ENCODE results near the gene CRTC1. TPM values are rescaled to one million over a fixed set of nuclear protein-coding genes. Genes with fewer than 3 reads are reported as not detected.

CRTC1 gene
- polyA plus RNA-seq, 5 donors, result 12.8 to 26.9 (median 16.0) TPM

DNA sequence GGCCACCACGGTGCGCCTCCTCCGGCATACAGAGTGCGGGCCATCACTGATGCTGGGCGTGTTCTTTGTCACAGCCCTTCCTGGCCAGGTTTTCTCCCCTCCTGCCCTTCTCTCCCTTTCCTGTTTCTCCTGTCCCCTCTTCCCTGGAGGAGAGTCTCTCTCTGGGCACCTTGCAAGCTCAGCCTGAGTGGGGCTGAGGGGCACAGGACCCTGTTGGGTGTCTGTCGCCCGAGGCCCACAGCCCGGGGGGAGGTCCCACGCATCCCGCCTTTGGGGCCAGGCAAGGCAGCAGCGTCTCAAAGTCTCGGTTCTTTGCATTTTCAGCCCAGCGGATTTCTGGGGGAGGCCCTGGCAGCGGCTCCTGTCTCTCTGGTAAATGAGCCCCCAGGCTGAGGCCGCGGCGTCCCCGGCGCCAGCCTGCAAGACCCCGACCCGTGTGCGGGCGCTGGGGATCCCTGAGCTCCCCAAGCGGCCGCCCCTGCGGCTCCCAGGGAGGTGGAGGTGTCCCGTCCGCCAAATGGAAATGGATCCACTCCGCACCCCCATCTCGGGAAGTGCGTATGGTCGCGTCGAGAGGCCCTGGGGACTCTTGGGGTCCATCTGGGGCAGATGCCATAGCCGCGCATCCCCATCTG lies 60.4 kb downstream of the CRTC1 start:
- no peak for DNase-seq

DNA sequence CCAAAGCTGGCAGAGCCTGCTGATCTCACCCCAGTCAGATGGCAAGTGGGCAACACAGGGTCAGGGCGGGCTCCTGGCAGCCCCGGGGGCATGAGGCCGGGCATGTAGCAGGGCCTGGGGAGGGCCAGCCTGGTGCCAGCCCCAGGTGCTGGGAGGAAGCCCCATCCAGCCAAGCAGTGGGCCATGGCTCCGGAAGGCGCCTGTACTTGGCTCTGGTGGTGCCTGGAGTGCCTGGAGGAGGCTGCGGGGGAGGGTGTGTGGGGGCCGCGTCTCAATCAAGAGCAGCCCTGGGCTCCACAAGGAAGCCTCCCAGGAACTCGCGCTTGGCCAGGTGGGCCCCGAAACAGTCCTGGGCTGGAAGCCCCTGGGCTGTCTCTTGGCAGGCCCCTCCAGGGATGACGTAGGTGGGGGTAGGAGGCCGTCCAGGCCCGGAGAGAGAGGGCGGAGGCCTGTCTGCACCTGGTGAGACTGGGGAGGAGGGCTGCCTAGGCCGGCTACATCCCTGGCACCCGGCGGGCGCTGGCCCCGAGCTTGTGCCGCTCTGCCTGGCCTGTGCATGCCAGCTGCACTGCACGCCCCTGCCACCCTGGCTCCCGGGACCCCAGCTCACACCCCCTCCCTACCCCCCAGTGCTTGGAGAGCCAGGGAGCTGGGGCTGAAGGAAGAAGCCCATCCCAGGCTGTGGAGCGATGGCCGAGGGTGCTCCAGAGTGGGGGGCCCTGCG lies 61.7 kb downstream of the CRTC1 start:
- DNase-seq, result no peak

DNA sequence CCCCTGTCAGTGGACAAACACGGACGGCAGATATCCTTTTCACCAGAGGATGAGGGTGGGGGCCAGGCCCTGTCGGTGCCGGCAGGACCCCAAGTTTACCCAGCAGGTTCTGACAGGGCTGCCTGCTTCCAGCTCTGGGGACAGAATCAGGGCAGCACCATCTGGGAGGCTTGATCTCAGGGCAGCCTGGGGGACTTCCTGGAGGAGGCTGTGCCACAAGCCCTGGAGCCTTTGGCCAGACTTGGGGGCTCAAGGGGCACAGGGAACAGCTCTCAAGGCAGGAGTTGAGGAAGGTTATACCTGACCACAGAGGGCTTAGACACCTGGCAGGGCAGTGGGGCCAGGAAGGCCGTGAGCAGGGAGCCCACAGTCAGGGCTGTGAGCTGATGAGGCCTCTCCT lies 62.5 kb downstream of the CRTC1 start:
- DNase-seq, result no peak

GRCh38 chr19:18746401-18747325 lies 63.2 kb downstream of the CRTC1 start:
- DNase-seq, result peak in 1 of 2 donors; percentile 45

DNA sequence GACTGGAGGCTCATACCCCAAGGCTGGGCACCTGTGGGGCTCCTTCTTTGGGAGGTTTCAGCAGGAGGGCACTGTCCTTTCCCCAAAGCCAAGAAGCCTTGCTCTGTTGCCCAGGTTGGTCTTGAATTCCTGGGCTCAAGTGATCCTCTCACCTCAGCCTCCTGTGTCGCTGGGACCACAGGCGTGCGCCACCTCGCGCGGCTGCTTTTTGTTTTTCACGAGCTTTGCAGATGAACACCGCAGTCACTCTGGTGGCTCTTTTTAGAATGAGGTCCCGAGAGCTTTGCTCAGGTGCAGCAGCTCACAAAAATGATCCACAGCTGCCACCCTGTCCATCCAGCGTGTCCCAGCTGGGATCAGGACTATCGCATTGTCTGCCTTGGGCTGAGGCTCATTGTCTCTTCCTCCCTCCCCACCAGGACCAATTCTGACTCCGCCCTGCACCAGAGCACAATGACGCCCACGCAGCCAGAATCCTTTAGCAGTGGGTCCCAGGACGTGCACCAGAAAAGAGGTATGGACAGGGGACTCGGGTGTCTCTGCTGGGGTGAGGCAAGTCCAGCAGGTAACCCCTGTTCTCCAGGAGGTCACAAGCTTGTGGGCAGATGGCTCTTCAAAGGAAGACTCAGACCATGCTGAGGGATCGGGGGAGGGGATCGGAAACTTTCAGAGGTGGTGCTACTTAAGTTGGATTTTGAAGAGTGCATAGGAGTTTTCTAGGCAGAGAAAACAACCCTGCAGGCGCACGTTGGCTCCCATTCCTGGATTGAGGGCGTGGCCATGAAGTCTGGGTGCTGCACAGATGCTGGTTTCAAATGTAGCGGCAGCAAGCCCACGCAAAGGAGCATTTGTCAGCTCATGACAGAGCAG lies 66.1 kb downstream of the CRTC1 start:
- no peak for DNase-seq

GRCh38 chr19:18750295-18750970 lies 67.0 kb downstream of the CRTC1 start:
- DNase-seq, result no peak

DNA sequence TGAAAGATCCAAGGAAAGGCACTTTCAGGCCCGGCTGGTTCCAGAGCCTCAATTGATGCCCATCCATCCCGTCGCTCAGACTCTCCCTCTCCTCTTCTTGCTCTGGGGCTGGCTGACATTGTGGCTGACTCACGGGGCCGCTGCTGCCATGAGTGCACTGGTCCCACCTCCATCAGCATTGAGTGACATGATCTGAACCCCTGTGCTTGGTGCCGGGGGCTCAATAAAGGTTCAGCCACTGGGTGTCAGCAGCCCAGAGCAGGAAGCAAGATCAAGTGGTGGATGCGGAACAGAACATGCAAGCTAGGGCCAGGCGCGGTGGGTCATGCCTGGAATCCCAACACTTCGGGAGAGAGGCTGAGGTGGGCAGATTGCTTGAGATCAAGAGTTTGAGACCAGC lies 68.1 kb downstream of the CRTC1 start:
- DNase-seq, result no peak

DNA sequence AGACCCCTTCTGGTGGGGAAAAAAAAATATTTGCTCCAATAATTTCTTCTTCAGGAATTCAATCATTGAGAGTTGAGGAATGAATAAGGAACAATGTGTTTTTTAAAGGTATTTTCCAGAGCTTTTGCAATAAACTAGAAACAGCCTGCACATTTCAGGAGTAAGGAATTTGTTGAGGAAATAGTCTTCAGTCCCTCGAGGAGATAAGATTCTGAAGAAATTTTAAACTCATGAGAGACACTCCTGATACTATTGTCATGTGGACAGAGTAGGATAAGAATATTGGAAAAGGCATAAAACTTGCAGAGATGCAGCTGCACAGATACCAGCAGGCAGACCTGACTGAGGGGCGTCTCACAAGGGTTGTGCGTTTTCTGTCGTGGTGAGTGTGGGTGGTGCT lies 71.0 kb downstream of the CRTC1 start:
- DNase-seq, result no peak

- peak; percentile 49 to 60 for DNase-seq
These were observed 73.4 kb downstream of the CRTC1 start for GRCh38 chr19:18756896-18757295.

DNA sequence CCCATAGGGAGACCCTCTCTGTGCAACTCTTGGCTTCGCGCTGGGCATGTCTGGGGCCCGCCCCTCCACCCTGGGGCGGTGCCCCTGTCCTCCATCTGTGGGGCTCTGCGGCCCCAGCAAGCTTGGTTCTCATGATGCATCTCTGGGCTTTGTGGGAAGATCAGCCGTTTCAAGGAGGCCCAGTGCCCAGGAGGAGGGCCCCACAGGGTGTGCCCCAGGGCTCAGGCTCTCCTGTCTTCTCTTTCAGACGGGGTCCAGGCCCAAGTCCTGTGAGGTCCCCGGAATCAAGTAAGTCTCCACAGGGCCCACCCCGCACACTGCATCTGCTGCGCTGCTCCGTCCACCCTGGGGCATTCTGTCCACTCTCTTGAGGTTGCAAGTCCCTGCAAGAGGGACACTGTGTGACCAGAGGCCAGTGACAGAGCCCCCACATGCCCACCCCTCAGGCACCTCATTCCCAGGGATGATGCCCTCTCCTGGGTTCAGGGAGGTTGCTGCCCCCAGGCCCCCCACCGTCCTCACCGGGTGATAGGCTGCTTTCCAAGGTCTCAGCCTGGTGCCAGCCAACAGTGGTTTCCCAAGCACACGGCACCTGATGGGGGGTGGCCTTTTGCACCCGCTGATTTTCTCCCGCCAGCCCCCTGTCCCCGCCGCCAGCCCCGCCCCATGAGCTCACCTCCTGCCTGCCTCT lies 76.0 kb downstream of the CRTC1 start:
- DNase-seq, result no peak

DNA sequence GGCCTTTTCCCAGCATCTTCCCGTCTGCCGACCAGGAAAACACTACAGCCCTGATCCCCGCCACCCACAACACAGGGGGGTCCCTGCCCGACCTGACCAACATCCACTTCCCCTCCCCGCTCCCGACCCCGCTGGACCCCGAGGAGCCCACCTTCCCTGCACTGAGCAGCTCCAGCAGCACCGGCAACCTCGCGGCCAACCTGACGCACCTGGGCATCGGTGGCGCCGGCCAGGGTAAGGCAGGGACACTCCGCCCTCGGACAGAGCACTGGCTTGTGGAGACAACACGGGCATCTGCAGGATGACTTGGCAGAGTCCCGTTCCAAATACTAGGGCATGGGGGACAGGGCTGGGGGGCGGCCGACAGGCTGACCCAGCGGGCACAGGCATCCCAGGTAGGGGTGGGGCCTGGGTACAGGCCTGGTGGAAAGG lies 76.5 kb downstream of the CRTC1 start:
- no peak for DNase-seq

DNA sequence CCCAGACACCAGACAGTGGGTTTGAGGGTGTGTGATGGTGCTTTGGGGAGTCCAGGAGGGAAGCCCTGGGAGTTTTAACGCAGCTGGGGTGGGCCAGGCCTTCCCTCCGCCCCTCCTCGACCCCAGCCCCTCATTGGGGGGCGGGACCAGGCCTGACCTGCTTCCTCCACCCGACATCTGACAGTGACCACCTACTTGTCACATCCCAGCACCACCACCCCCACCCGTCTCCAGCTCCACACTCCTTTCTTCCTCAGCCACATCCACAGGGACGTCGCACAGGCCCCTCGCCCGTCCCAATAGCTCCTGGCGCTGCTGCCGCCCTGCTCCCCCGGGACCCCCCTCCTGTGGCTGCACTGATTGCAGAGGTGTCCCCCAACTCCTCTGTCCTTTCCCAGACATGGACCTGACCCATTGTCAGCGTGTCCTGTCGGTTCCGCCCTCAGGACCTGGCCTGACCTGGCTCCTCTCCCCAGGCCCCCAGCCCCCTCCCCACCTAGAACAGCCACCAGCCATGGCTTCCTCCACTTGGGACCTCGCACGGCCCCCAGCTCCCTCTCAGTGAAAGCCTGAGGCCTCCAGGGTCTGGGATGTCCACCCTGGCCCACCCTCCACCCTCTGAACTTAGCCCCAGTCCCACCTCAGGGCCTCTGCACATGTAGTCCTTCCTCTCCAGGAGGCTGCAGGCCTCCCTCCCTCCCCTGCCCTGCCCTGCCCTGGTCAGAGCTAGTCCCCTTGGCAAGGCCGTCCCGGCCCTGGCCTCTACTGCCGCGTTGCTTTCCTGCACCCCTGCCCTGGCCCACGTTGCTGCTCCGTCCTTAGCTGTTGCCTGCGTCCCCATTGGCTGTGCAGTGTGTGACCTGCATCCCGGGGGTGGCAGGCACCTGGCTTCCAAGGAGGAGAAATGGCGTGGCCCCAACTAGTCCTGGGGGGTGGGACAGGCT lies 77.2 kb downstream of the CRTC1 start:
- DNase-seq, result no peak

- no peak for DNase-seq
These were observed 78.1 kb downstream of the CRTC1 start for GRCh38 chr19:18761531-18762110.

DNA sequence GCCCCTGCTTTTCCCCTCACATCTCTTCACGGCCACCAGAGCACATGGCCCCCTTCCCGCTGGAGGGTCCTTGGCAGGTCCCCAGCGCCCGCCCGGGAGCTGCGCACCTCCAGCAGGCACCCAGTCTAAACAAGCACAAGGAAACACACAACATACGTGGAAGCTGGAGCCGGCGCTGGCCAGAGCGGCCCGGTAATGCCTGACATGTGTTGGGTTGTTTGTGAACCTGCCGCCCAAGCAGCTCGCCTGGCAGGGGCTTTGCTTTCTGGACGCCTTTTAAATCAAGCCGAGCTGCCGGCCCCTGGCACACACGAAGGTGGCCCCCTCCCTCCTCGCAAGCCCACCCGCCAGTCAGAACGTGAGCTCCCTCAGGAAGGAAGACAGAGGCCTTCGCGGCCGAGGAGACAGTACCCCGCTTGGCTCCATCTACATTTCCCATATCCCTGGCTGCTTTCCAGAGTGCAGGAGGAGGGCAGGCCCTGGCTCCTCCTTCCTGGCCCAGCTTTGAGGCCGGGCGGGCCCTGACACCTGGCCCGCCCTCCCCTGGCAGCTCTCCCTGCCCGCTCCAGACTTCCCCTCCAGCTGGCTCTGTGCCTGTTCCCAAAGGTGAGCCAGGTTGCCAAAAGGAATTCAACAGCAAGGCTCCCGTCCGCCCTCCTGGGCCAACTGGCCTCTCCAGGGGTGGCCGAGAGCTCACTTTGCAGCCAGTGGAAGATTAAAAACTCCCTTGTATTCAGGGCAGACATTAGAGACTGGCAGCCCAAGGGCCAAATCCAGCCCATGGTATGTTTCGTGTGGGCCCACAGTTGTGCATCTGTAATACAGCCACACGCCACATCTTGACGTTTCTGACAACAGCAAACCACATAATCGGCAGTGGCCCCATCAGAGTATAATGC lies 78.9 kb downstream of the CRTC1 start:
- peak; percentile 82 to 84 for DNase-seq

DNA sequence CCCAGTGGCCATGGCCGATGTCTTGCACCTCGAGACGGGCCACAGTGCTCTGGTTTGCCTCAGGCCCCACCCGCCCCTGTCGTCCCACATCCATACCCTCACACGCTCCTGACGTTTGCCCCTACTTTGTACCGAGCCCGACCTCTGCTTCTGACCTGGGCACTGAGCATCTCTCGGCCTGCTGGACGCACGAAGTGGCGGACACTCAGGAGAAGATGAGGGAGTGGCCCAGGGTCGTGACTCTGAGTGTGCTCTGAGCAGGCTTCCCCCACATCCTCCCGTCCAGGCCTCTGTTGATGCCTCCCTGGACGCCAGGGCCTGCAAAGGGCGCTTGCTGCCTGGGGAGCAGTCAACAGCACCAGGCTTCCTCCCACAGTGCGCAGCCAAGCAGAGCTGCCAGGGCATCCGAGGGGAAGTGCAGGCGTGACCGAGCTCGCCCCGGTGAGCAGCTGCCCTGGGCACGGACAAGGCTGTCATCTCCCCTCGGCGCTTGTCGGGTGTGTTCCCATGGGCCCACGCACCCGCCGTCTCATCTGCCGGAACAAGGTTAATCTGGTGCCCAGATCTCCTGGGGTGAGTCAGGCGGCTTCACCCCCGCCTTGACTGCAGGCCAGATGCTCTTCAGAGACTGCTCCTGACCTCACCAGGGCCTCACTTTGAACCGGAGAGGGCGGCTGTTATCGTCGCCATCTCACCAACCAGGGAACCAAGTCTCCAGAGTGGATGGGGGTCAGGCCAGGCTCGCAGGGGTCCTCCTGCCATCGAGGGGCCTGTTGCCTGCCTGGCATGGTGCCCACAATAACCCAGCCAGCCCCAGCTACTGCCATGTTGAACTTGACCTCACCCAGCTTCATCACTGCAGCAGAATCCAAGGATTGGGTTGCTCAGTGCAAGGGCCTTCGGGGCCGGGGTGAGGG lies 80.5 kb downstream of the CRTC1 start:
- no peak for DNase-seq

DNA sequence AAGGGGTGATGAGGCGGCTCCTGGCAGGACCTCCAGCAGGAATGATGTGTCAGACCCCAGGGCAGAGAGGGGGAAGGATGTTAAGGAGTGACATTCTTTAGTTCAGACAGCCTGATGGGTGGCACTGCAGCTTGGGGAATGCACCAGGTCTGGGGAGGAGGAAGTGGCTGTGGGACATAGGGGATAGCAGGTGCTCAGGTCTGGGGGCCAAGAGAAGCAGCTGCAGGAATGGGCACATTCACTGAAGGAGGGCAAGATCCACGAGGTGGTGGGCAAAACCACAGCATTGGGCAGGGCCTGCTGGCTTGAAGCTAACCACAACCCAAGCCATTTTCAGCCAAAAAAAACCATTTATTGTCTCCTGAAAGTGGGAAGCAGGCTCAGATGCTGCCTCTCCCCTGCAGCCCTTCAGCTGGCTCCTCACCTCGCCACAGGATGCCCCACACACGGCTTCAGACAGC lies 81.1 kb downstream of the CRTC1 start:
- DNase-seq, result no peak
